Astrocyte of the spinal cord (primary cell): ENCODE measurements around the gene NDC80.

ENCODE experiments used
- DNase-seq: peaks from one replicate; pipeline ENCODE4 v3.0.0; 2011; ENCODE audit warnings: low read depth, low spot score
- H3K4me3 ChIP-seq: 2 replicates; pipeline ENCODE4 v1.5.1; 2011; ENCODE audit warnings: low read depth, mild to moderate bottlenecking, low read length, moderate library complexity
- in situ Hi-C: cut with HindIII; loops from 2 replicates; pipeline ENCODE4 v1.10.0; 2017; ENCODE audit warnings: low sequenced_read_pairs
- TF ChIP-seq, protein P1 (sequence below): IDR thresholded peaks from 2 replicates; pipeline ENCODE4 v1.5.1; 2012; ENCODE audit warnings: low read depth, mild to moderate bottlenecking, low read length, inconsistent platforms

The NDC80 gene

DNA sequence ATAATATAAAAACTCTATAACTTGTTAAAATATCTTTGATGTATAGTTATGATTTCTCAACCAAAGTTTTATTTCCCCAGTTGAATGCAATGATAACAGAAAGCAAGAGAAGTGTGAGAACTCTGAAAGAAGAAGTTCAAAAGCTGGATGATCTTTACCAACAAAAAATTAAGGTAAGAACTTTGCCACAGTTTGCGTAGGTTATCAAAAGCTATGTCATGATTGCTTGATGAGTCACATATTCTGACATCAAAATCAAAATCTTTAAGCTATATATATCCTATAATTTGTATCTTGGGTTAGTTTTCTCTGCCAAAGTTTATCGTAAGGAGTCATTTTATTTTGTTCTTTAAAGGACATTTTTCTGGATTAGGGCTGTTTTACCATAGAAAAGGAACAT lies 35.0 kb downstream of the NDC80 start:
- TF ChIP-seq, protein P1, sequence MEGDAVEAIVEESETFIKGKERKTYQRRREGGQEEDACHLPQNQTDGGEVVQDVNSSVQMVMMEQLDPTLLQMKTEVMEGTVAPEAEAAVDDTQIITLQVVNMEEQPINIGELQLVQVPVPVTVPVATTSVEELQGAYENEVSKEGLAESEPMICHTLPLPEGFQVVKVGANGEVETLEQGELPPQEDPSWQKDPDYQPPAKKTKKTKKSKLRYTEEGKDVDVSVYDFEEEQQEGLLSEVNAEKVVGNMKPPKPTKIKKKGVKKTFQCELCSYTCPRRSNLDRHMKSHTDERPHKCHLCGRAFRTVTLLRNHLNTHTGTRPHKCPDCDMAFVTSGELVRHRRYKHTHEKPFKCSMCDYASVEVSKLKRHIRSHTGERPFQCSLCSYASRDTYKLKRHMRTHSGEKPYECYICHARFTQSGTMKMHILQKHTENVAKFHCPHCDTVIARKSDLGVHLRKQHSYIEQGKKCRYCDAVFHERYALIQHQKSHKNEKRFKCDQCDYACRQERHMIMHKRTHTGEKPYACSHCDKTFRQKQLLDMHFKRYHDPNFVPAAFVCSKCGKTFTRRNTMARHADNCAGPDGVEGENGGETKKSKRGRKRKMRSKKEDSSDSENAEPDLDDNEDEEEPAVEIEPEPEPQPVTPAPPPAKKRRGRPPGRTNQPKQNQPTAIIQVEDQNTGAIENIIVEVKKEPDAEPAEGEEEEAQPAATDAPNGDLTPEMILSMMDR, result no peak
- peak; percentile 20 for DNase-seq
- in situ Hi-C loops, result no loop called here
- no peak overlapping the region for H3K4me3 ChIP-seq

DNA sequence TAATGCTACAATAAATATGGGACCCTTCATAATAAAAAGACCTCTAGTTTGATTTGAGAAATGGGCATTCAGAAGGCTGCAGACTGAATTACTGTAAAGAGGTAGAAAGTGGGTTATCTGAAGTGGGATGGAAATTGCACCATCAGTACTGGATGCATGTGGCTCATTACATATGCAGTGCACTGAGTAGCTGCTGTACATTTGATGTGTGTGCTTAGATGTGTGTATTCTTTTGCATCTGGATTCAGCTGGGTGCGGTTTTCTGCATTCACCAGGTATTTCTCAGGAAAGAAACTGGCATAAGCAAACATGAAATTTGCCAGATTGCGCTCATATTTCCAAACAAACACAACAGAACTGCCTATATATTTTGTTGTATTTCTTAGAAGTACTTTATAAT lies 38.2 kb downstream of the NDC80 start:
- TF ChIP-seq, protein P1, result no peak
- in situ Hi-C loops, result no loop called here
- no peak for DNase-seq
- H3K4me3 ChIP-seq, result no peak overlapping the region

DNA sequence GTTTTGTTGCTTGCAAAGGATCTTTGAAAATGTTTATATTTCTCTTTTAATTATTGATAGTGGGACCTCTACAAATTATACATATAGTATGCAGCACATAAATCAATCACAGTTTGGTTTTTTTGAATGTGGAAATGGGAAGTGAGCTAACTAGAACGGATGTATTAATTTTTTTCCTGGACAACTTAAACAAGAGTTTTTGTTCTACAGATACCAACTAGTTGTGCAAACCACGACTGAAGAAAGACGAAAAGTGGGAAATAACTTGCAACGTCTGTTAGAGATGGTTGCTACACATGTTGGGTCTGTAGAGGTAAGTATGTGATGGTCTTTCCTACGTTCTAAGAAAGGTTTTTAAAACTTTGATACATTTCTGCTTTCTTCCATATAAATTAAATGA lies 39.2 kb downstream of the NDC80 start:
- DNase-seq, result no peak
- in situ Hi-C loops, result no loop called here
- TF ChIP-seq, protein P1, result no peak

DNA sequence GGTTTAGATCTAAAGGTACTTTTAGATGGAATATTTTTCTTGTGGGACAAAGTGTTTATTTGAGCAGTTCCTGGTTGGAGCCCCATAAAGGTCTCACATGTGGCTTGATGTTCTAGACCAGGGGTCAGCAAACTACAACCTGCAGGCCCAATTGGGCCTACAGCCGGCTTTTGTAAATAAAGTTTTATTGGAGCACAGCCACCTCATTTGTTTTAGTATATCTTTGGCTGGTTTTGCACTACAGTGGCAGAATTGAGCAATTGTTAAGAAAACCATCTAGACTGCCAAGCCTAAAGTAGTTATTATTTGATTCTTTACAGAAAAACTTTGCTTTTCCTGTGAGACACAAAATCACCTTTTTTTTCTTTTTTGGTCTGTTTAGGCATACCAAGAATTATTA lies 41.6 kb downstream of the NDC80 start:
- DNase-seq, result peak; percentile 19
- in situ Hi-C loops, result no loop called here
- H3K4me3 ChIP-seq, result no peak overlapping the region
- TF ChIP-seq, protein P1, result no peak

More for the DNA sequence above, 39.2 kb downstream of the NDC80 start:
- no peak overlapping the region for H3K4me3 ChIP-seq

DNA sequence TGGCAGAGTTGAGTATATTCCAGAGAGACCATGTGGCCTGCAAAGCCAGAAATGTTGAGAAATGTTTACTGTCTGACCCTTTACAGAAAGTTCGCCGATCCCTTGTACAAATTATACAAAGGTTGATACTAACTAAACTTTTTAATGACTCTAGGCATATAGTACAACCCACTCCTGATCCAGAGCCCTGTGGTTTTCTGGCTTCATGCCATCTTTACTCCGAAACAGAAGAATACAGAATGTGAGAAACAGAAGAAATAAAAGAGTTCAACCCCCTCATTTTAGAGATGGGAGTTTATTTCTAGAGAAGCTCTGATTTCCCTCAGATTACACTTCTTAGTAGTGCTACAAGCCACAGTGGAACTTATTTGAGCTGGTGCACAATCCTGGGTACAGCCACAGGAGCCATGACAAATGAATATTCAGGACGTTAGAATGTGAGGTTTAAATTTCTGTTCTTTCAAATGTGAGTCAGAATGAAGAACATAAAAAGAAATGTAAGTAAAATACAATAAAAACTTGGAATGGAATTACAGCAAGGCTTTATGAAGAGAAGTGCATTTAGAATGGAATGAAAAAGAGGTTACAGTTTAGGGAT lies 46.1 kb downstream of the NDC80 start:
- TF ChIP-seq, protein P1, result no peak
- peak; percentile 64 for DNase-seq
- H3K4me3 ChIP-seq, result no peak overlapping the region
- in situ Hi-C loops, result no loop called here

DNA sequence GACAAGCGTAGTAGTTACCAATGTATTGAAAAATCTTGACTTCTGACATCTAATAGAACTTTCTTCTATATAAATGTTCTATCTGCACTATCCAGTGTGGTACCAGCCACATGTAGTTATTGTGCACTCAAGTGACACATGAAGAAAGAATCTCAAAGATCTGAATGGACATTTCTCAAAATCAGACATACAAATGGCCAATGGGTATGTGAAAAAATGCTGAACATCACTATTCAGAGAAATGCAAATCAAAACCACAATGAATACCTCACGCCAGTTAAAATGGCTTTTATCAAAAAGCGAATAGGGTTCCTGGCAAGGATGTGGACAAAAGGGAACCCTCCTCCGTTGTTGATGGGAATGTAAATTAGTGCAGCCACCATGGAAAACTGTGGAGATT lies 46.7 kb downstream of the NDC80 start:
- DNase-seq, result peak; percentile 74
- no peak overlapping the region for H3K4me3 ChIP-seq
- in situ Hi-C loops, result no loop called here
- TF ChIP-seq, protein P1, result no peak

DNA sequence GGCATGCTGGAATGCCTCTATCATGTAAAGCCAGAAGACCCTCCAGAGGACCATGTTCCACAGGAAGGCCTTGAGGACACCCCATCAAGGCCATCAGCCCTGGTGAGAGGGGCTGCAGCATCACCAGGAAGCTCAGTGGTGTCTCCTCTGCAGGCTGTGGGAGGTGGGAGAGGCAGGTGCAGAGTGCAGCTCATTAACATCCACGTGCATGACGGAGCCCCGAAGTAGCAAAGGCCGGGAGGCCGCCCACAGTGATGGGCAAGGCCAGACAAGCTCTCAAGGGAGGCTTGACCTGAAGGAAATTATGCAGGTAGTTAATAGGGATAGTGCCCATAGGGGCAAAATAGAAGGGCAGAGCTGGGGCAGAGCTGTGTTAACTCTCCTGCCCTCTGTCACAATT lies 53.9 kb downstream of the NDC80 start:
- in situ Hi-C loops, result no loop called here
- DNase-seq, result no peak
- TF ChIP-seq, protein P1, result no peak

More for the DNA sequence above, 53.9 kb downstream of the NDC80 start:
- no peak overlapping the region for H3K4me3 ChIP-seq
